ENCODE results near the gene STK32C.

STK32C gene

GRCh38 chr10:132258423-132258822 is 49.3 kb downstream of the STK32C start:
- peaks cover 4% of the 10 kb centered on the region for H3K4me1 ChIP-seq (ENCODE audit: insufficient read depth, insufficient read length)
- H3K36me3 ChIP-seq (ENCODE audit: insufficient read depth, insufficient read length, low read length): no peaks in the 10 kb centered on the region
- DNase-seq (ENCODE audit: low read depth, low spot score): no peak
- no peak overlapping the region for H3K9ac ChIP-seq (ENCODE audit: insufficient read length, low read depth)
- H3K27me3 ChIP-seq (ENCODE audit: insufficient read depth, insufficient read length): no peaks in the 10 kb centered on the region
- TF ChIP-seq ZNF274 (IDR thresholded peaks at IDR 0.05; ENCODE audit: low read depth, low read length) (no peak), SUZ12 (IDR thresholded peaks at IDR 0.05; ENCODE audit: extremely low read depth, insufficient read depth, insufficient read length) (no peak), YY1 (IDR thresholded peaks at IDR 0.05; ENCODE audit: insufficient read depth, insufficient read length) (no peak)
- H3K4me3 ChIP-seq (ENCODE audit: insufficient read length, low read depth): no peak overlapping the region
- H3K9me3 ChIP-seq (ENCODE audit: insufficient read depth, low read length): no peaks in the 10 kb centered on the region

- Histone ChIP-seq H3K4me1 (ENCODE audit: insufficient read depth, insufficient read length) (peaks cover 5% of the 10 kb centered on the region), H3K4me3 (ENCODE audit: insufficient read length, low read depth) (no peak overlapping the region), H3K27me3 (ENCODE audit: insufficient read depth, insufficient read length) (no peaks in the 10 kb centered on the region), H3K9ac (ENCODE audit: insufficient read length, low read depth) (no peak overlapping the region), H3K9me3 (ENCODE audit: insufficient read depth, low read length) (no peaks in the 10 kb centered on the region), H3K36me3 (ENCODE audit: insufficient read depth, insufficient read length, low read length) (no peaks in the 10 kb centered on the region)
- DNase-seq (ENCODE audit: low read depth, low spot score): no peak
- TF ChIP-seq YY1 (IDR thresholded peaks at IDR 0.05; ENCODE audit: insufficient read depth, insufficient read length): no peak
- no peak for TF ChIP-seq SUZ12 (IDR thresholded peaks at IDR 0.05; ENCODE audit: extremely low read depth, insufficient read depth, insufficient read length)
- TF ChIP-seq ZNF274 (IDR thresholded peaks at IDR 0.05; ENCODE audit: low read depth, low read length): no peak
These were observed 49.8 kb downstream of the STK32C start for GRCh38 chr10:132257907-132258306.

- no peak for TF ChIP-seq SUZ12 (IDR thresholded peaks at IDR 0.05; ENCODE audit: extremely low read depth, insufficient read depth, insufficient read length)
- no peak for TF ChIP-seq YY1 (IDR thresholded peaks at IDR 0.05; ENCODE audit: insufficient read depth, insufficient read length)
- TF ChIP-seq ZNF274 (IDR thresholded peaks at IDR 0.05; ENCODE audit: low read depth, low read length): no peak
- Histone ChIP-seq H3K4me3 (ENCODE audit: insufficient read length, low read depth) (no peak overlapping the region), H3K27me3 (ENCODE audit: insufficient read depth, insufficient read length) (no peaks in the 10 kb centered on the region), H3K9me3 (ENCODE audit: insufficient read depth, low read length) (no peaks in the 10 kb centered on the region), H3K9ac (ENCODE audit: insufficient read length, low read depth) (no peak overlapping the region), H3K4me1 (ENCODE audit: insufficient read depth, insufficient read length) (peaks cover 7% of the 10 kb centered on the region), H3K36me3 (ENCODE audit: insufficient read depth, insufficient read length, low read length) (no peaks in the 10 kb centered on the region)
- DNase-seq (ENCODE audit: low read depth, low spot score): no peak
These were observed 50.5 kb downstream of the STK32C start for GRCh38 chr10:132257271-132257670.

- DNase-seq (ENCODE audit: low read depth, low spot score): no peak
- Histone ChIP-seq H3K27me3 (ENCODE audit: insufficient read depth, insufficient read length) (no peaks in the 10 kb centered on the region), H3K4me1 (ENCODE audit: insufficient read depth, insufficient read length) (peaks cover 7% of the 10 kb centered on the region), H3K36me3 (ENCODE audit: insufficient read depth, insufficient read length, low read length) (no peaks in the 10 kb centered on the region), H3K9ac (ENCODE audit: insufficient read length, low read depth) (no peak overlapping the region), H3K9me3 (ENCODE audit: insufficient read depth, low read length) (no peaks in the 10 kb centered on the region), H3K4me3 (ENCODE audit: insufficient read length, low read depth) (no peak overlapping the region)
- no peak for TF ChIP-seq YY1 (IDR thresholded peaks at IDR 0.05; ENCODE audit: insufficient read depth, insufficient read length)
- TF ChIP-seq SUZ12 (IDR thresholded peaks at IDR 0.05; ENCODE audit: extremely low read depth, insufficient read depth, insufficient read length): no peak
- TF ChIP-seq ZNF274 (IDR thresholded peaks at IDR 0.05; ENCODE audit: low read depth, low read length): no peak
These were observed 50.9 kb downstream of the STK32C start for GRCh38 chr10:132256866-132257265.

- DNase-seq (ENCODE audit: low read depth, low spot score): no peak
- no peak overlapping the region for H3K9ac ChIP-seq (ENCODE audit: insufficient read length, low read depth)
- H3K4me3 ChIP-seq (ENCODE audit: insufficient read length, low read depth): no peak overlapping the region
- no peak for TF ChIP-seq YY1 (IDR thresholded peaks at IDR 0.05; ENCODE audit: insufficient read depth, insufficient read length)
- TF ChIP-seq ZNF274 (IDR thresholded peaks at IDR 0.05; ENCODE audit: low read depth, low read length): no peak
- TF ChIP-seq SUZ12 (IDR thresholded peaks at IDR 0.05; ENCODE audit: extremely low read depth, insufficient read depth, insufficient read length): no peak
- H3K9me3 ChIP-seq (ENCODE audit: insufficient read depth, low read length): no peaks in the 10 kb centered on the region
- peaks cover 7% of the 10 kb centered on the region for H3K4me1 ChIP-seq (ENCODE audit: insufficient read depth, insufficient read length)
- H3K27me3 ChIP-seq (ENCODE audit: insufficient read depth, insufficient read length): no peaks in the 10 kb centered on the region
- no peaks in the 10 kb centered on the region for H3K36me3 ChIP-seq (ENCODE audit: insufficient read depth, insufficient read length, low read length)
These were observed 52.0 kb downstream of the STK32C start for GRCh38 chr10:132255489-132256344.

GRCh38 chr10:132254841-132255240 is 52.9 kb downstream of the STK32C start:
- TF ChIP-seq ZNF274 (IDR thresholded peaks at IDR 0.05; ENCODE audit: low read depth, low read length): no peak
- H3K36me3 ChIP-seq (ENCODE audit: insufficient read depth, insufficient read length, low read length): no peaks in the 10 kb centered on the region

GRCh38 chr10:132253092-132253687 is 54.6 kb downstream of the STK32C start:
- H3K9ac ChIP-seq (ENCODE audit: insufficient read length, low read depth): no peak overlapping the region
- DNase-seq (ENCODE audit: low read depth, low spot score): no peak
- no peaks in the 10 kb centered on the region for H3K9me3 ChIP-seq (ENCODE audit: insufficient read depth, low read length)
- H3K4me3 ChIP-seq (ENCODE audit: insufficient read length, low read depth): no peak overlapping the region
- no peaks in the 10 kb centered on the region for H3K36me3 ChIP-seq (ENCODE audit: insufficient read depth, insufficient read length, low read length)
- TF ChIP-seq YY1 (IDR thresholded peaks at IDR 0.05; ENCODE audit: insufficient read depth, insufficient read length) (no peak), SUZ12 (IDR thresholded peaks at IDR 0.05; ENCODE audit: extremely low read depth, insufficient read depth, insufficient read length) (no peak)
- H3K27me3 ChIP-seq (ENCODE audit: insufficient read depth, insufficient read length): no peaks in the 10 kb centered on the region
- H3K4me1 ChIP-seq (ENCODE audit: insufficient read depth, insufficient read length): peaks cover 7% of the 10 kb centered on the region

More at GRCh38 chr10:132254841-132255240, 52.9 kb downstream of the STK32C start:
- Histone ChIP-seq H3K4me3 (ENCODE audit: insufficient read length, low read depth) (no peak overlapping the region), H3K9me3 (ENCODE audit: insufficient read depth, low read length) (no peaks in the 10 kb centered on the region), H3K27me3 (ENCODE audit: insufficient read depth, insufficient read length) (no peaks in the 10 kb centered on the region), H3K4me1 (ENCODE audit: insufficient read depth, insufficient read length) (peaks cover 7% of the 10 kb centered on the region), H3K9ac (ENCODE audit: insufficient read length, low read depth) (no peak overlapping the region)
- no peak for DNase-seq (ENCODE audit: low read depth, low spot score)
